Measurements from ENCODE around the gene FOXC1.

The FOXC1 gene

GRCh38 chr6:1586861-1587450 is 22.8 kb upstream of the FOXC1 start:
- H3K4me3 ChIP-seq (ENCODE audit: low read depth in 1 of 2, low read length in 2 of 2): no peak overlapping the region
- no peaks in the 10 kb centered on the region for H3K79me2 ChIP-seq (ENCODE audit: insufficient read depth, low read length)
- H3K27ac ChIP-seq (ENCODE audit: low read length): no peak overlapping the region
- H2AFZ ChIP-seq (ENCODE audit: low read depth, low read length): no peak overlapping the region
- no peak overlapping the region for H3K4me2 ChIP-seq (ENCODE audit: insufficient read depth, low read length)
- no peak overlapping the region for H3K9ac ChIP-seq (ENCODE audit: low read depth, low read length)
- H4K20me1 ChIP-seq (ENCODE audit: insufficient read depth, low read length): no peaks in the 10 kb centered on the region
- no peak for DNase-seq
- H3K4me1 ChIP-seq (ENCODE audit: insufficient read depth, low read length): no peaks in the 10 kb centered on the region
- no peaks in the 10 kb centered on the region for H3K36me3 ChIP-seq (ENCODE audit: insufficient read depth, low read length)
- no peak for ATAC-seq (ENCODE audit: insufficient read depth, low read depth)
- H3K9me3 ChIP-seq (ENCODE audit: insufficient read depth, low read length, severe bottlenecking): no peaks in the 10 kb centered on the region
- no peaks in the 10 kb centered on the region for H3K27me3 ChIP-seq (ENCODE audit: insufficient read depth, low read length, poor library complexity)
- TF ChIP-seq EZH2 (IDR thresholded peaks at IDR 0.05; ENCODE audit: borderline replicate concordance, low read depth, low read length, severe bottlenecking): no peak
- TF ChIP-seq CTCF (IDR thresholded peaks at IDR 0.05; ENCODE audit: borderline replicate concordance, extremely low read depth, low read length, poor library complexity, severe bottlenecking): no peak

- Histone ChIP-seq H3K9ac (ENCODE audit: low read depth, low read length) (no peak overlapping the region), H2AFZ (ENCODE audit: low read depth, low read length) (no peak overlapping the region), H3K36me3 (ENCODE audit: insufficient read depth, low read length) (no peaks in the 10 kb centered on the region), H3K4me1 (ENCODE audit: insufficient read depth, low read length) (no peaks in the 10 kb centered on the region), H3K27me3 (ENCODE audit: insufficient read depth, low read length, poor library complexity) (no peaks in the 10 kb centered on the region), H3K79me2 (ENCODE audit: insufficient read depth, low read length) (no peaks in the 10 kb centered on the region), H4K20me1 (ENCODE audit: insufficient read depth, low read length) (no peaks in the 10 kb centered on the region), H3K27ac (ENCODE audit: low read length) (no peak overlapping the region), H3K4me2 (ENCODE audit: insufficient read depth, low read length) (no peak overlapping the region), H3K9me3 (ENCODE audit: insufficient read depth, low read length, severe bottlenecking) (no peaks in the 10 kb centered on the region), H3K4me3 (ENCODE audit: low read depth in 1 of 2, low read length in 2 of 2) (no peak overlapping the region)
- TF ChIP-seq EZH2 (IDR thresholded peaks at IDR 0.05; ENCODE audit: borderline replicate concordance, low read depth, low read length, severe bottlenecking) (no peak), CTCF (IDR thresholded peaks at IDR 0.05; ENCODE audit: borderline replicate concordance, extremely low read depth, low read length, poor library complexity, severe bottlenecking) (no peak)
- ATAC-seq (ENCODE audit: insufficient read depth, low read depth) (no peak), DNase-seq (no peak)
Measured at GRCh38 chr6:1587546-1587945, 22.2 kb upstream of the FOXC1 start.

GRCh38 chr6:1587977-1588376 is 21.7 kb upstream of the FOXC1 start:
- no peak for ATAC-seq (ENCODE audit: insufficient read depth, low read depth)
- H3K9ac ChIP-seq (ENCODE audit: low read depth, low read length): no peak overlapping the region

More at GRCh38 chr6:1587977-1588376, 21.7 kb upstream of the FOXC1 start:
- no peak overlapping the region for H3K27ac ChIP-seq (ENCODE audit: low read length)
- no peak overlapping the region for H3K4me3 ChIP-seq (ENCODE audit: low read depth in 1 of 2, low read length in 2 of 2)
- H3K27me3 ChIP-seq (ENCODE audit: insufficient read depth, low read length, poor library complexity): no peaks in the 10 kb centered on the region
- H4K20me1 ChIP-seq (ENCODE audit: insufficient read depth, low read length): no peaks in the 10 kb centered on the region
- H3K4me2 ChIP-seq (ENCODE audit: insufficient read depth, low read length): no peak overlapping the region
- H3K36me3 ChIP-seq (ENCODE audit: insufficient read depth, low read length): no peaks in the 10 kb centered on the region
- no peaks in the 10 kb centered on the region for H3K9me3 ChIP-seq (ENCODE audit: insufficient read depth, low read length, severe bottlenecking)
- no peaks in the 10 kb centered on the region for H3K79me2 ChIP-seq (ENCODE audit: insufficient read depth, low read length)
- no peak overlapping the region for H2AFZ ChIP-seq (ENCODE audit: low read depth, low read length)
- no peaks in the 10 kb centered on the region for H3K4me1 ChIP-seq (ENCODE audit: insufficient read depth, low read length)
- TF ChIP-seq CTCF (IDR thresholded peaks at IDR 0.05; ENCODE audit: borderline replicate concordance, extremely low read depth, low read length, poor library complexity, severe bottlenecking) (no peak), EZH2 (IDR thresholded peaks at IDR 0.05; ENCODE audit: borderline replicate concordance, low read depth, low read length, severe bottlenecking) (no peak)
- DNase-seq: no peak
